ENCODE measurements around the gene DAPP1.

- TF ChIP-seq USF2 (CRISPR knock-in tag; IDR thresholded peaks at IDR 0.05) (no peak), CTCF (IDR thresholded peaks at IDR 0.05) (no peak), NR1H2 (CRISPR knock-in tag; IDR thresholded peaks at IDR 0.05) (no peak), IRF2 (CRISPR knock-in tag; IDR thresholded peaks at IDR 0.05; ENCODE audit: borderline replicate concordance, low read depth) (no peak), ATF2 (CRISPR knock-in tag; IDR thresholded peaks at IDR 0.05; ENCODE audit: borderline replicate concordance, low read depth) (no peak), IRF1 (CRISPR knock-in tag; IDR thresholded peaks at IDR 0.05) (no peak), HMGA2 (CRISPR knock-in tag; IDR thresholded peaks at IDR 0.05) (no peak), JUN (CRISPR knock-in tag; IDR thresholded peaks at IDR 0.05) (no peak), FOXK1 (CRISPR knock-in tag; IDR thresholded peaks at IDR 0.05) (no peak), USF1 (CRISPR knock-in tag; IDR thresholded peaks at IDR 0.05) (no peak), CREB1 (CRISPR knock-in tag; IDR thresholded peaks at IDR 0.05) (no peak)
These were observed at the start of gene DAPP1 for GRCh38 chr4:99816545-99817308.
